ENCODE data around the gene BCLAF1. TPM values are rescaled to one million over a fixed set of nuclear protein-coding genes. Genes with fewer than 3 reads are reported as not detected.

BCLAF1 gene
- total and polyA plus RNA-seq, 2 experiments from 2014 or later, result 133 to 151 TPM

DNA sequence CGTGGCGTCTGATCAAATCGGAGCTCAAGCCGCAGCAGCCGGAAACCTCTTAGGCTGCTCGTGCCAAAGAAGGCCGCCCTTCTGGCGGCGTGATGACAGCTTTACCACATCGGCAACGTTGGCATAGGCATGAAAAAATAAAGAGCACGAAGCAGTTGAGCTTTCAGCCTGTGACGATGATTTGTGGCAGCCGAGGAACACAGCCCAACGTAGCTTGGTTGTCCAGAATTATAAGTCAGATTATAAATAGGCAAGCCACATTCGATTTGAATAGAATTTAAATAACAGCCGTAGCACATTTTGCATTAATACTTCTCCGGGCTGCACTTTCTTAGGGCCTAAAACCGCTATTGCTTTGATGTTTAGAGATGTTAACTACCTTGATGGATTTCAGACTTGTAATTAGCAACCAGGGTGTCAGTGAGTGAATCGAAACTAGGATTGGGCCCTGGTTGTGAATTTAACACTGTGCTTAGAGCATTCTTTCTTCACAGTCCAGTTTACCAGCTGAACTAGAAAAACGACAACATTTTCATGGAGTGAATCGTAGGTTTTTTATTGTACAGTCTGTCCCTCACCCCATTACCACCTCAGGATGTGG lies 864 bp upstream of the BCLAF1 start:
- peak overlapping the region; percentile 100 for H3K27ac Mint-ChIP-seq
- H3K4me1 ChIP-seq (ENCODE audit: insufficient read depth), result peaks cover 19% of the 10 kb centered on the region
- peaks cover 31% of the 10 kb centered on the region for H4K20me1 ChIP-seq (replicated peaks; ENCODE audit: insufficient read depth)
- peaks cover 2% of the 10 kb centered on the region; the same call in 1 of the 3 replicates for H3K9me3 Mint-ChIP-seq
- peak; percentile 16 for ATAC-seq
- H3K36me3 Mint-ChIP-seq (ENCODE audit: low read depth), result peaks cover 11% of the 10 kb centered on the region; the same call in 2 of the 3 replicates
- no peak for TF ChIP-seq STAT1 (IDR thresholded peaks at IDR 0.05; ENCODE audit: unreplicated experiment)
- TF ChIP-seq ZNF331 (CRISPR knock-in tag; IDR thresholded peaks at IDR 0.05; ENCODE audit: low read depth), result no peak
- TF ChIP-seq ZNF114 (CRISPR knock-in tag; IDR thresholded peaks at IDR 0.05), result no peak
- TF ChIP-seq NANOG (IDR thresholded peaks at IDR 0.05; ENCODE audit: borderline replicate concordance), result no peak
- TF ChIP-seq, protein P1, sequence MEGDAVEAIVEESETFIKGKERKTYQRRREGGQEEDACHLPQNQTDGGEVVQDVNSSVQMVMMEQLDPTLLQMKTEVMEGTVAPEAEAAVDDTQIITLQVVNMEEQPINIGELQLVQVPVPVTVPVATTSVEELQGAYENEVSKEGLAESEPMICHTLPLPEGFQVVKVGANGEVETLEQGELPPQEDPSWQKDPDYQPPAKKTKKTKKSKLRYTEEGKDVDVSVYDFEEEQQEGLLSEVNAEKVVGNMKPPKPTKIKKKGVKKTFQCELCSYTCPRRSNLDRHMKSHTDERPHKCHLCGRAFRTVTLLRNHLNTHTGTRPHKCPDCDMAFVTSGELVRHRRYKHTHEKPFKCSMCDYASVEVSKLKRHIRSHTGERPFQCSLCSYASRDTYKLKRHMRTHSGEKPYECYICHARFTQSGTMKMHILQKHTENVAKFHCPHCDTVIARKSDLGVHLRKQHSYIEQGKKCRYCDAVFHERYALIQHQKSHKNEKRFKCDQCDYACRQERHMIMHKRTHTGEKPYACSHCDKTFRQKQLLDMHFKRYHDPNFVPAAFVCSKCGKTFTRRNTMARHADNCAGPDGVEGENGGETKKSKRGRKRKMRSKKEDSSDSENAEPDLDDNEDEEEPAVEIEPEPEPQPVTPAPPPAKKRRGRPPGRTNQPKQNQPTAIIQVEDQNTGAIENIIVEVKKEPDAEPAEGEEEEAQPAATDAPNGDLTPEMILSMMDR (conservative IDR thresholded peaks at IDR 0.05; ENCODE audit: low read depth in 2 of 2), result no peak
- no peak for TF ChIP-seq POLR2AphosphoS5 (IDR thresholded peaks at IDR 0.05; ENCODE audit: low read depth)
- TF ChIP-seq, protein P2, sequence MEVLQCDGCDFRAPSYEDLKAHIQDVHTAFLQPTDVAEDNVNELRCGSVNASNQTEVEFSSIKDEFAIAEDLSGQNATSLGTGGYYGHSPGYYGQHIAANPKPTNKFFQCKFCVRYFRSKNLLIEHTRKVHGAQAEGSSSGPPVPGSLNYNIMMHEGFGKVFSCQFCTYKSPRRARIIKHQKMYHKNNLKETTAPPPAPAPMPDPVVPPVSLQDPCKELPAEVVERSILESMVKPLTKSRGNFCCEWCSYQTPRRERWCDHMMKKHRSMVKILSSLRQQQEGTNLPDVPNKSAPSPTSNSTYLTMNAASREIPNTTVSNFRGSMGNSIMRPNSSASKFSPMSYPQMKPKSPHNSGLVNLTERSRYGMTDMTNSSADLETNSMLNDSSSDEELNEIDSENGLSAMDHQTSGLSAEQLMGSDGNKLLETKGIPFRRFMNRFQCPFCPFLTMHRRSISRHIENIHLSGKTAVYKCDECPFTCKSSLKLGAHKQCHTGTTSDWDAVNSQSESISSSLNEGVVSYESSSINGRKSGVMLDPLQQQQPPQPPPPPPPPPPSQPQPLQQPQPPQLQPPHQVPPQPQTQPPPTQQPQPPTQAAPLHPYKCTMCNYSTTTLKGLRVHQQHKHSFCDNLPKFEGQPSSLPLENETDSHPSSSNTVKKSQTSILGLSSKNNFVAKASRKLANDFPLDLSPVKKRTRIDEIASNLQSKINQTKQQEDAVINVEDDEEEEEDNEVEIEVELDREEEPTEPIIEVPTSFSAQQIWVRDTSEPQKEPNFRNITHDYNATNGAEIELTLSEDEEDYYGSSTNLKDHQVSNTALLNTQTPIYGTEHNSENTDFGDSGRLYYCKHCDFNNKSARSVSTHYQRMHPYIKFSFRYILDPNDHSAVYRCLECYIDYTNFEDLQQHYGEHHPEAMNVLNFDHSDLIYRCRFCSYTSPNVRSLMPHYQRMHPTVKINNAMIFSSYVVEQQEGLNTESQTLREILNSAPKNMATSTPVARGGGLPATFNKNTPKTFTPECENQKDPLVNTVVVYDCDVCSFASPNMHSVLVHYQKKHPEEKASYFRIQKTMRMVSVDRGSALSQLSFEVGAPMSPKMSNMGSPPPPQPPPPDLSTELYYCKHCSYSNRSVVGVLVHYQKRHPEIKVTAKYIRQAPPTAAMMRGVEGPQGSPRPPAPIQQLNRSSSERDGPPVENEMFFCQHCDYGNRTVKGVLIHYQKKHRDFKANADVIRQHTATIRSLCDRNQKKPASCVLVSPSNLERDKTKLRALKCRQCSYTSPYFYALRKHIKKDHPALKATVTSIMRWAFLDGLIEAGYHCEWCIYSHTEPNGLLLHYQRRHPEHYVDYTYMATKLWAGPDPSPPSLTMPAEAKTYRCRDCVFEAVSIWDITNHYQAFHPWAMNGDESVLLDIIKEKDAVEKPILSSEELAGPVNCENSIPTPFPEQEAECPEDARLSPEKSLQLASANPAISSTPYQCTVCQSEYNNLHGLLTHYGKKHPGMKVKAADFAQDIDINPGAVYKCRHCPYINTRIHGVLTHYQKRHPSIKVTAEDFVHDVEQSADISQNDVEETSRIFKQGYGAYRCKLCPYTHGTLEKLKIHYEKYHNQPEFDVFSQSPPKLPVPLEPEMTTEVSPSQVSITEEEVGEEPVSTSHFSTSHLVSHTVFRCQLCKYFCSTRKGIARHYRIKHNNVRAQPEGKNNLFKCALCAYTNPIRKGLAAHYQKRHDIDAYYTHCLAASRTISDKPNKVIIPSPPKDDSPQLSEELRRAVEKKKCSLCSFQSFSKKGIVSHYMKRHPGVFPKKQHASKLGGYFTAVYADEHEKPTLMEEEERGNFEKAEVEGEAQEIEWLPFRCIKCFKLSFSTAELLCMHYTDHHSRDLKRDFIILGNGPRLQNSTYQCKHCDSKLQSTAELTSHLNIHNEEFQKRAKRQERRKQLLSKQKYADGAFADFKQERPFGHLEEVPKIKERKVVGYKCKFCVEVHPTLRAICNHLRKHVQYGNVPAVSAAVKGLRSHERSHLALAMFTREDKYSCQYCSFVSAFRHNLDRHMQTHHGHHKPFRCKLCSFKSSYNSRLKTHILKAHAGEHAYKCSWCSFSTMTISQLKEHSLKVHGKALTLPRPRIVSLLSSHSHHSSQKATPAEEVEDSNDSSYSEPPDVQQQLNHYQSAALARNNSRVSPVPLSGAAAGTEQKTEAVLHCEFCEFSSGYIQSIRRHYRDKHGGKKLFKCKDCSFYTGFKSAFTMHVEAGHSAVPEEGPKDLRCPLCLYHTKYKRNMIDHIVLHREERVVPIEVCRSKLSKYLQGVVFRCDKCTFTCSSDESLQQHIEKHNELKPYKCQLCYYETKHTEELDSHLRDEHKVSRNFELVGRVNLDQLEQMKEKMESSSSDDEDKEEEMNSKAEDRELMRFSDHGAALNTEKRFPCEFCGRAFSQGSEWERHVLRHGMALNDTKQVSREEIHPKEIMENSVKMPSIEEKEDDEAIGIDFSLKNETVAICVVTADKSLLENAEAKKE (CRISPR knock-in tag; IDR thresholded peaks at IDR 0.05), result no peak
- no peak for TF ChIP-seq EZH2phosphoT487 (IDR thresholded peaks at IDR 0.05; ENCODE audit: unreplicated experiment)
- no peak for TF ChIP-seq EZH2 (IDR thresholded peaks at IDR 0.05; ENCODE audit: low read depth, unreplicated experiment)
- no peak for TF ChIP-seq JUNB (IDR thresholded peaks at IDR 0.05; ENCODE audit: unreplicated experiment)
- no peak for TF ChIP-seq CREB1 (CRISPR knock-in tag; IDR thresholded peaks at IDR 0.05; ENCODE audit: low read depth)
- H3K27me3 Mint-ChIP-seq (ENCODE audit: insufficient read depth, low read depth, poor library complexity), result peaks cover 18% of the 10 kb centered on the region
- peaks cover 4% of the 10 kb centered on the region; the same call in 1 of the 2 replicates for H3F3A ChIP-seq (replicated peaks; ENCODE audit: low read depth)
- H3K4me2 ChIP-seq, result peak overlapping the region; percentile 90
- H3K79me2 ChIP-seq (replicated peaks; ENCODE audit: insufficient read depth), result peaks cover 40% of the 10 kb centered on the region
- H3K9me2 ChIP-seq (ENCODE audit: insufficient read depth), result no peaks in the 10 kb centered on the region
- H3K27ac ChIP-seq (ENCODE audit: low read depth), result peak overlapping the region; percentile 98
- DNase-seq (ENCODE audit: low spot score), result peak; percentile 70
- peak overlapping the region; percentile 97 for H3K4me3 Mint-ChIP-seq
- peak overlapping the region; percentile 82 for H3K4me3 ChIP-seq
- H2AFZ ChIP-seq, result peak overlapping the region; percentile 86; the same call in 1 of the 2 replicates
- peaks cover 29% of the 10 kb centered on the region; the same call in 2 of the 3 replicates for H3K4me1 Mint-ChIP-seq
- H3K27me3 ChIP-seq (ENCODE audit: insufficient read depth), result no peaks in the 10 kb centered on the region
- no peaks in the 10 kb centered on the region for H3K36me3 ChIP-seq (ENCODE audit: insufficient read depth)

Data from GM23338 (cell line).